Breast epithelium (tissue), 4 donors: ENCODE data around the gene SRRM4. TPM values are rescaled to one million over a fixed set of nuclear protein-coding genes. Genes with fewer than 3 reads are reported as not detected.

ENCODE experiments used
- DNase-seq, 2 donors: peaks; one replicate each; pipeline ENCODE4 v3.0.0-alpha.2; 2019; ENCODE audit warnings: low spot score in 2 of 2
- H3K27ac ChIP-seq, 2 donors: fragments of 200-600 bp; sonication (generic) in 1 of 2; one replicate each; pipeline ENCODE4 v1.5.1; 2016 to 2019; ENCODE audit warnings: mild to moderate bottlenecking in 1 of 2
- H3K27me3 ChIP-seq, 2 donors: fragments of 200-600 bp; sonication (generic) in 1 of 2; one replicate each; pipeline versions ENCODE4 v1.5.1 to v1.6.0; 2017 to 2019; ENCODE audit warnings: control low read depth in 1 of 2, mild to moderate bottlenecking in 1 of 2
- H3K36me3 ChIP-seq: fragments of 200-600 bp; one replicate; pipeline ENCODE4 v1.5.1; 2019
- H3K4me1 ChIP-seq, 2 donors: fragments of 200-600 bp; sonication (generic); one replicate each; pipeline ENCODE4 v1.5.1; 2016 to 2019; ENCODE audit warnings: control low read depth in 1 of 2
- H3K4me3 ChIP-seq, 3 donors: fragments of 200-600 bp; sonication (generic); 1 replicate in 2 of 3; 2 replicates in 1 of 3; pipeline ENCODE4 v1.5.1; 2016 to 2019; ENCODE audit warnings: mild to moderate bottlenecking in 3 of 3, moderate library complexity in 2 of 3
- H3K9me3 ChIP-seq, 2 donors: fragments of 200-600 bp; sonication (generic) in 1 of 2; one replicate each; pipeline ENCODE4 v1.5.1; 2016 to 2019; ENCODE audit warnings: control low read depth in 1 of 2
- CTCF ChIP-seq, 3 donors: fragments of 450-650 bp; IDR thresholded peaks; one replicate each; pipeline ENCODE4 v1.5.1; 2016 to 2017; ENCODE audit warnings: antibody characterized with exemption in 3 of 3, mild to moderate bottlenecking in 3 of 3, moderate library complexity in 3 of 3
- POLR2A ChIP-seq: fragments of 450-650 bp; IDR thresholded peaks from one replicate; pipeline ENCODE4 v1.6.1; 2016; ENCODE audit warnings: antibody characterized with exemption, mild to moderate bottlenecking, moderate library complexity
- POLR2AphosphoS5 ChIP-seq, 3 donors: sonication (generic); formaldehyde crosslinking; IDR thresholded peaks; one replicate each; pipeline ENCODE4 v1.6.1; 2017; ENCODE audit warnings: antibody characterized with exemption in 3 of 3
- intact Hi-C: fragments of 100-400 bp; cut with DNase I; formaldehyde crosslinking; loops from one replicate; pipeline ENCODE4 v1.15.1; 2023; ENCODE audit warnings: low total_unique reads
- total RNA-seq, 3 donors: library from RNA; depleted of rRNA; stranded (reverse); fragments of >200 nt; gene quantifications; one replicate each; pipeline ENCODE4 v1.1.0, GENCODE V29; 2016

SRRM4 gene
- total RNA-seq, 3 donors from 2014 or later = not detected

- no peak overlapping the region for H3K27ac ChIP-seq
- H3K9me3 ChIP-seq = no peaks in the 10 kb centered on the region
- no peak overlapping the region for H3K4me3 ChIP-seq
- H3K4me1 ChIP-seq = no peaks in the 10 kb centered on the region
- H3K36me3 ChIP-seq = no peaks in the 10 kb centered on the region
- DNase-seq = no peak
- H3K27me3 ChIP-seq = peaks cover 0 to 18% of the 10 kb centered on the region in 2 donors
- intact Hi-C loops = no loop called here
- no peak for TF ChIP-seq CTCF (IDR thresholded peaks at IDR 0.05)
- TF ChIP-seq POLR2AphosphoS5 (IDR thresholded peaks at IDR 0.05) = no peak
- TF ChIP-seq POLR2A = no peak
These were observed 20.5 kb upstream of the SRRM4 start for GRCh38 chr12:118960865-118961264.

DNA sequence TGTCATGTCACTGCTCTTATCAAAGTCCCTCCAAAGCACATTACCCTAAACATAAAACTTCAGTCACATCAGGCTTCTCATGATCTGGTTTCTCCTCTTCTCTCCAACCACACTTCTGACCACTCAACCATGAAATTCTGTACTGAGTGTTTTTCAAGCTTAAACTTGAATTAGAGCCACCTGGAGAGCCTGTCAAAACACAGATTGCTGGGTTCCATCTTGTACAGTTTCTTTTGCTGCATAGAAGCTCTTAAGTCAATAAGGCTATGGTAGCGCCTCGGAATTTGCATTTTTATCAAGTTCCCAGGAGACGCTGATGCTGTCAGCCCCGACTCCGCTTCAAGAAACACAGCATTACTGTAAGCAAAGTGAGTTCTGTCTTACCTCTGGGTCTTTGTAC, 16.4 kb upstream of the SRRM4 start:
- DNase-seq = no peak
- no peak for TF ChIP-seq POLR2A
- TF ChIP-seq POLR2AphosphoS5 (IDR thresholded peaks at IDR 0.05) = no peak
- TF ChIP-seq CTCF (IDR thresholded peaks at IDR 0.05) = no peak
- H3K4me3 ChIP-seq = no peak overlapping the region
- H3K9me3 ChIP-seq = peaks cover 0 to 7% of the 10 kb centered on the region in 2 donors
- no peaks in the 10 kb centered on the region for H3K4me1 ChIP-seq
- no peaks in the 10 kb centered on the region for H3K36me3 ChIP-seq
- H3K27ac ChIP-seq = no peak overlapping the region
- H3K27me3 ChIP-seq = peaks cover 0 to 11% of the 10 kb centered on the region in 2 donors
- intact Hi-C loops = no loop called here

DNA sequence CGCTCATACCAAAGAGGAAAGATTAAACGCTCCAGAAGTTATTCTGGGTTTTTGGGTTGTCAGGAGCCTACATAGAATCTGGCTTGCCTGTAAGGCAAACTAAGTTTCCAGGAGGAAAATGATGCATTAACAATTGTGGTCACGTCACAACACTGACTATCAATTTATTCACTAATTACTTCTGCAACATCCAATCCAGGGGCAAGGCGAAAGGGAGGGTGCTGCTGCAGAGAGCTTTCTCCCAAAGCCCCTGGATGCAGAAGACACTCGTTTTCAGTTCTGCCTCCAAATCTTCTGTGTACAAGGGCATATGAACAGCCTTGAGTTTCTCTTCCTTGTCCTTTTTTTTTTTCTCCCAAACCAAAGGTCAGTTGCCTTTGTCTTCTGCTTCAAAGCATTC, 10.5 kb upstream of the SRRM4 start:
- intact Hi-C loops = no loop called here
- Histone ChIP-seq H3K27ac (no peak overlapping the region), H3K4me1 (no peaks in the 10 kb centered on the region), H3K9me3 (peaks cover 0 to 7% of the 10 kb centered on the region in 2 donors), H3K4me3 (no peak overlapping the region), H3K27me3 (peaks cover 0 to 4% of the 10 kb centered on the region in 2 donors), H3K36me3 (no peaks in the 10 kb centered on the region)
- DNase-seq = no peak
- TF ChIP-seq POLR2AphosphoS5 (IDR thresholded peaks at IDR 0.05) = no peak
- no peak for TF ChIP-seq CTCF (IDR thresholded peaks at IDR 0.05)
- TF ChIP-seq POLR2A = no peak

DNA sequence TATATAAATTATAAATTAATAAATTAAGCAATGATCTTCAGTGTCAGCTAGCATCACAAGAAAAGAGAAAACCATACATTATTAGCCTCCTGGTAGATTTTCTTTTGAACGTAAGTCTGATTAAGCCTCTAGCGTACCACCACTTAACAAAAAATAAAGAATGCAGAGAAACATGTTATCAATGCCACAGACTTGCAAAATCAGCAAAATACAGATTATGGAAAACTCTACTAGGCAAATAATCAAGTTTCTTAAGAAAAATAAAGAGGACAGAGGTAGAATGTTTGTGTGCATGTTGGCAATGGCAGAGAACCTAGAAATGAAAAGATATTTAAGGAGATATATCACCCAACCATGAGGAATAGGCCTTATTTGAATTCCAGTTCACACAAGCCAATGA, 8.4 kb upstream of the SRRM4 start:
- no peak overlapping the region for H3K4me3 ChIP-seq

More for the DNA sequence above, 8.4 kb upstream of the SRRM4 start:
- Histone ChIP-seq H3K4me1 (no peaks in the 10 kb centered on the region), H3K36me3 (no peaks in the 10 kb centered on the region), H3K9me3 (no peaks in the 10 kb centered on the region), H3K27me3 (peaks cover 0 to 17% of the 10 kb centered on the region in 2 donors), H3K27ac (no peak overlapping the region)
- intact Hi-C loops = no loop called here
- DNase-seq = no peak
- TF ChIP-seq POLR2AphosphoS5 (IDR thresholded peaks at IDR 0.05) (no peak), CTCF (IDR thresholded peaks at IDR 0.05) (no peak), POLR2A (no peak)
